Panc1 (cell line): ENCODE measurements around the gene NTRK3. TPM values are rescaled to one million over a fixed set of nuclear protein-coding genes. Genes with fewer than 3 reads are reported as not detected.

Experiments used
- ATAC-seq: fragments of 200-7000 bp; cut with Tn5 transposase; 2 replicates; pipeline ENCODE4 v1.9.1; 2020; ENCODE audit warnings: mild to moderate bottlenecking, moderate library complexity
- BruUV-seq: library from RNA; stranded (reverse); fragments of 400-500 nt; replicated peaks from 2 replicates; lab custom pipeline; 2021; lab: Mats Ljungman, UMichigan
- CTCF ChIA-PET: fragments of 300-600 bp; sonication (Branson Sonifier 250); formaldehyde crosslinking; loops from one replicate; lab custom pipeline; 2022; ENCODE audit warnings: antibody characterized with exemption; lab: Charles Lee
- POLR2A ChIA-PET: fragments of 300-600 bp; sonication (Branson Sonifier 250); formaldehyde crosslinking; loops from one replicate; lab custom pipeline; 2022; ENCODE audit warnings: antibody characterized with exemption; lab: Charles Lee
- DNase-seq: peaks from one replicate; pipeline ENCODE4 v3.0.0-alpha.2; 2010; ENCODE audit warnings: low read depth, low spot score
- H3K27ac ChIP-seq: 2 replicates; pipeline ENCODE4 v1.5.1; 2011; ENCODE audit warnings: mild to moderate bottlenecking, low read length, inconsistent platforms
- H3K27me3 ChIP-seq: fragments of 200-500 bp; sonication (Bioruptor generic); 2 replicates; pipeline ENCODE4 v1.6.0; 2014; ENCODE audit warnings: low read length, inconsistent platforms; ENCODE audit not compliant: control insufficient read depth, insufficient read depth
- H3K36me3 ChIP-seq: fragments of 200-500 bp; sonication (Bioruptor generic); 2 replicates; pipeline ENCODE4 v1.5.1; 2014; ENCODE audit warnings: inconsistent platforms, mild to moderate bottlenecking, low read length, moderate library complexity; ENCODE audit not compliant: control insufficient read depth, insufficient read depth
- H3K4me1 ChIP-seq: 2 replicates; pipeline ENCODE4 v1.5.1; 2011; ENCODE audit warnings: inconsistent platforms, mild to moderate bottlenecking, low read length, moderate library complexity; ENCODE audit not compliant: control insufficient read depth, insufficient read depth
- H3K4me3 ChIP-seq, 2 experiments: 2 replicates each; pipeline ENCODE4 v1.5.1; 2011 to 2012; ENCODE audit warnings: low read depth in 2 of 2, low read length in 2 of 2, mild to moderate bottlenecking in 2 of 2, inconsistent platforms in 1 of 2, moderate library complexity in 1 of 2
- H3K9me3 ChIP-seq: fragments of 200-500 bp; sonication (Bioruptor generic); 2 replicates; pipeline ENCODE4 v1.5.1; 2014; ENCODE audit warnings: low read depth, mild to moderate bottlenecking, inconsistent platforms, low read length, moderate library complexity; ENCODE audit not compliant: control insufficient read depth, insufficient read depth
- CTCF ChIP-seq: fragments of 450-650 bp; IDR thresholded peaks from 2 replicates; pipeline ENCODE4 v1.5.1; 2017; ENCODE audit warnings: mild to moderate bottlenecking
- POLR2AphosphoS5 ChIP-seq: IDR thresholded peaks from 2 replicates; pipeline ENCODE4 v1.6.1; 2012; ENCODE audit warnings: mild to moderate bottlenecking, low read depth, low read length, moderate library complexity
- REST ChIP-seq, 2 experiments: IDR thresholded peaks; 2 replicates each; pipeline ENCODE4 v1.6.1; 2011 to 2012; ENCODE audit warnings: low read depth in 2 of 2, control low read depth in 1 of 2, low read length in 1 of 2, mild to moderate bottlenecking in 1 of 2, moderate library complexity in 1 of 2; ENCODE audit not compliant: insufficient read depth in 1 of 2
- SIN3A ChIP-seq: IDR thresholded peaks from 2 replicates; pipeline ENCODE4 v1.6.1; 2012; ENCODE audit warnings: low read depth, mild to moderate bottlenecking, low read length, moderate library complexity, borderline replicate concordance; ENCODE audit not compliant: insufficient read depth
- TCF7L2 ChIP-seq: IDR thresholded peaks from 2 replicates; pipeline ENCODE4 v1.6.1; 2011; ENCODE audit warnings: mild to moderate bottlenecking, low read depth, low read length, inconsistent platforms
- in situ Hi-C: cut with HindIII; loops from 2 replicates; pipeline ENCODE4 v1.10.0; 2016; ENCODE audit warnings: low sequenced_read_pairs, low pct_unique_long_range_greater_than_20kb
- intact Hi-C: fragments of 100-400 bp; cut with micrococcal nuclease; formaldehyde crosslinking; loops from one replicate; pipeline ENCODE4 v1.10.0; 2022; ENCODE audit not compliant: unreplicated experiment
- total RNA-seq: library from RNA; stranded (reverse); gene quantifications from one replicate; pipeline ENCODE4 v1.2.1, GENCODE V29; 2021; ENCODE audit not compliant: unreplicated experiment

The NTRK3 gene
- total RNA-seq, 1 experiment from 2014 or later: not detected

- H3K36me3 ChIP-seq: no peaks in the 10 kb centered on the region
- in situ Hi-C loops (no loop called here), intact Hi-C loops (no loop called here)
- no peaks in the 10 kb centered on the region for H3K4me1 ChIP-seq
- ATAC-seq (no peak), DNase-seq (no peak)
- TF ChIP-seq CTCF: no peak
- no peak for TF ChIP-seq TCF7L2
- ChIA-PET CTCF (interaction anchor here (0.7 kb wide), 1 partner anchor 25 kb away, joined by 7 read pairs; no protein-coding TSS in a partner anchor), POLR2A (no interaction called here)
- H3K9me3 ChIP-seq: no peaks in the 10 kb centered on the region
- peaks cover 5% of the 10 kb centered on the region; the same call in 1 of the 2 replicates for H3K27me3 ChIP-seq
- BruUV-seq: no TSS peak
- no peak overlapping the region for H3K4me3 ChIP-seq
- H3K27ac ChIP-seq: no peak overlapping the region
Observed at GRCh38 chr15:88257311-88258092, 963 bp upstream of the NTRK3 start.

GRCh38 chr15:88255484-88256278 lies 858 bp downstream of the NTRK3 start:
- no TSS peak for BruUV-seq
- Histone ChIP-seq H3K36me3 (no peaks in the 10 kb centered on the region), H3K27me3 (peaks cover 5% of the 10 kb centered on the region; the same call in 1 of the 2 replicates), H3K4me1 (no peaks in the 10 kb centered on the region), H3K27ac (no peak overlapping the region), H3K9me3 (no peaks in the 10 kb centered on the region), H3K4me3 (no peak overlapping the region)
- POLR2A ChIA-PET: no interaction called here
- ATAC-seq (peak; percentile 40; the same call in 1 of the 2 replicates), DNase-seq (no peak)
- CTCF ChIA-PET: no interaction called here
- intact Hi-C loops: no loop called here
- in situ Hi-C loops: no loop called here
- TF ChIP-seq CTCF (no peak), POLR2AphosphoS5 (no peak), TCF7L2 (no peak), SIN3A (no peak), REST (IDR thresholded peaks at IDR 0.05; ENCODE audit: insufficient read depth in 1 of 2, low read depth in 2 of 2, low read length in 1 of 2) (no peak)
